ENCODE results near the gene HESX1. TPM values are rescaled to one million over a fixed set of nuclear protein-coding genes. Genes with fewer than 3 reads are reported as not detected.

HESX1 gene
- total RNA-seq, 4 donors from 2014 or later, result not detected

DNA sequence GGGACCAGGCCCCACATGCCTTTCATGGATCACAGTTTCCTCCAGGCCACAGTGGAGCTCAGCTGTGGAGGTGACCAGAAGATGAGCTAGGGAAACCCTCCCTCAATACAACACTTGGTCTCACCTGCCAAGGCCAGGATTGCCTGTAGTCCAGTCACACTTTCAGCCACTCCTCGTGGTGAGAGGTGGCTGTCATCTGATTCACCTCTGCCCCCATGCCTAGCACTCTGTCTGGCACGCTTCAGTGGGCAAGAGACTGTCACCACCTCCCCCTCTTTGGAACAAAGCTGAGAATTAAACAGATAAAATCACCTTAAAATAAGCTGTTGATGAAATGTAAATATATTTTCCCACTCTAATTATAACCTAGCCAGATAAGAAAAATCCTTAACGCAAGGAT, 30.7 kb downstream of the HESX1 start:
- Histone ChIP-seq H3K9me3 (no peaks in the 10 kb centered on the region), H3K4me3 (no peak overlapping the region), H3K36me3 (no peaks in the 10 kb centered on the region), H3K27me3 (no peaks in the 10 kb centered on the region), H3K4me1 (no peaks in the 10 kb centered on the region), H3K27ac (no peak overlapping the region)
- no peak for DNase-seq
- intact Hi-C loops (cut with DNase I; ENCODE audit: low total_unique reads), result loop anchor here (10.0 kb wide), 2 partner anchors 56 to 64 kb away; partner anchors contain the start of gene APPL1
- TF ChIP-seq, protein P1, sequence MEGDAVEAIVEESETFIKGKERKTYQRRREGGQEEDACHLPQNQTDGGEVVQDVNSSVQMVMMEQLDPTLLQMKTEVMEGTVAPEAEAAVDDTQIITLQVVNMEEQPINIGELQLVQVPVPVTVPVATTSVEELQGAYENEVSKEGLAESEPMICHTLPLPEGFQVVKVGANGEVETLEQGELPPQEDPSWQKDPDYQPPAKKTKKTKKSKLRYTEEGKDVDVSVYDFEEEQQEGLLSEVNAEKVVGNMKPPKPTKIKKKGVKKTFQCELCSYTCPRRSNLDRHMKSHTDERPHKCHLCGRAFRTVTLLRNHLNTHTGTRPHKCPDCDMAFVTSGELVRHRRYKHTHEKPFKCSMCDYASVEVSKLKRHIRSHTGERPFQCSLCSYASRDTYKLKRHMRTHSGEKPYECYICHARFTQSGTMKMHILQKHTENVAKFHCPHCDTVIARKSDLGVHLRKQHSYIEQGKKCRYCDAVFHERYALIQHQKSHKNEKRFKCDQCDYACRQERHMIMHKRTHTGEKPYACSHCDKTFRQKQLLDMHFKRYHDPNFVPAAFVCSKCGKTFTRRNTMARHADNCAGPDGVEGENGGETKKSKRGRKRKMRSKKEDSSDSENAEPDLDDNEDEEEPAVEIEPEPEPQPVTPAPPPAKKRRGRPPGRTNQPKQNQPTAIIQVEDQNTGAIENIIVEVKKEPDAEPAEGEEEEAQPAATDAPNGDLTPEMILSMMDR (IDR thresholded peaks at IDR 0.05), result no peak
- no peak for TF ChIP-seq POLR2A (IDR thresholded peaks at IDR 0.05)

DNA sequence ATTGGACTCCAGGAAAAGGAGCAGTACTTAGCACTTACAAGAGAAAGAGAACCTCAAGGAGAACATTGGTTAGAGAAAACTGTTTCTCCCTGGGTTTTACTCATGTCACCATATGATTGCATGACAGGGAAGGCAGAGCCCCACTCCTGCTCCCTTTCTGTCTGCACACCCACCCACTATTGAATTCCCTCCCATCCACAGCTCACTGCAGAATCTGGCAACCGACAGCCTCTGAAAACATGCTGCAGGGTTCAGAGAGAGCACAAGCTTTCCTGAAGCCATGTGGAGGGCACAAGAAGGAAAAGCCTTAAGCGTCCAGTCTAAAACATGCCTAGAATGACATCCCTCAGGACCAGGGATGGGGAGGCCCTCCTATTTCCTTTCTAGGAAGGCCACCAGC, 31.6 kb downstream of the HESX1 start:
- DNase-seq, result no peak
- Histone ChIP-seq H3K4me1 (peaks cover 0 to 1% of the 10 kb centered on the region in 2 donors), H3K27me3 (no peaks in the 10 kb centered on the region), H3K9me3 (no peaks in the 10 kb centered on the region), H3K4me3 (no peak overlapping the region), H3K36me3 (no peaks in the 10 kb centered on the region), H3K27ac (no peak overlapping the region)
- intact Hi-C loops (cut with DNase I; ENCODE audit: low total_unique reads), result loop anchor here (10.0 kb wide), 2 partner anchors 57 to 63 kb away; partner anchors contain the start of gene APPL1
- TF ChIP-seq, protein P1 (IDR thresholded peaks at IDR 0.05), result no peak
- TF ChIP-seq POLR2A (IDR thresholded peaks at IDR 0.05), result no peak

DNA sequence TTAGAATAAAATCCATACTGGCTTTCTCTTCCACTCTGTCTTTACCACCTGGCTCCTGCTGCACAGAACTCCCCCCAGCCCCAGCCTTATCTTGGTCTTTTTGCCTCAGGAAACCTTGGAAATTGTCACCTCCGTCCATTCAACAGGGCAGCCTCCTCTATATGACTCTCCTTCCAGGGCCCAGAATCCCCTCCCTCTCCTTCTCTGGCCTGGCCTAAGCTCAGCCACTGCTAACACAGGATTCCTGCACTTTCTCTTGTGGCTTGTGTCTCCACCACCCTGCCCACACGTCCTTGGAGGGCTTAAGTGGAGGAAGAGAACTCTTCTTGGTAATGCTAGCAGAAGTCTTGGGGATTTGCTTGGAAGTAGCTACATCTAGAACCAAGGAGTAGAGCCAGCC, 33.1 kb downstream of the HESX1 start:
- H3K27ac ChIP-seq, result no peak overlapping the region
- no peaks in the 10 kb centered on the region for H3K27me3 ChIP-seq
- no peak for DNase-seq
- no peaks in the 10 kb centered on the region for H3K9me3 ChIP-seq
- no peak overlapping the region for H3K4me3 ChIP-seq
- H3K36me3 ChIP-seq, result no peaks in the 10 kb centered on the region
- TF ChIP-seq POLR2A (IDR thresholded peaks at IDR 0.05), result no peak
- TF ChIP-seq, protein P1 (IDR thresholded peaks at IDR 0.05), result no peak
- peaks cover 5 to 8% of the 10 kb centered on the region in 2 donors for H3K4me1 ChIP-seq
- intact Hi-C loops (cut with DNase I; ENCODE audit: low total_unique reads), result loop anchor here (10.0 kb wide), 2 partner anchors 58 to 62 kb away; partner anchors contain the start of gene APPL1

DNA sequence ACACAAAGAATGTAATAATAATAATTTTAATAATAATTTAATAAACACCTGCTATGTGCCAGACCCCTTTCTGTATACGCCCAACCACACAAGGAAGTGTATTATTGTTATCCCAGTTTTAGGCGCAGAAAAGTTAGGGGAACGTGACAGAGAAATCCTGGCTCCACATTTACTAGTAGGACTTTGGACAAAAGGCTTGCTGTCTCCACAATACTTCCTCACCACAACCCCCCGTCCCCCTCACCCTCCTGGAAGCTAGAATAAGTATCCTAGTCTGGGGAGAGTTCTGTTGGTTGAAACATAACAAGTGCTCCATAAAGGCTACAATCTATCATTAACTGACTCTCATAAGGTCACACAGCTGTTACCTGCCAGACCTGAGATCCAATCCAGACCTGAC, 34.1 kb downstream of the HESX1 start:
- intact Hi-C loops (cut with DNase I; ENCODE audit: low total_unique reads), result loop anchor here (10.0 kb wide), 2 partner anchors 59 to 61 kb away; partner anchors contain the start of gene APPL1
- no peaks in the 10 kb centered on the region for H3K9me3 ChIP-seq
- peaks cover 11% of the 10 kb centered on the region in 2 donors for H3K4me1 ChIP-seq
- no peak for DNase-seq
- TF ChIP-seq, protein P1 (IDR thresholded peaks at IDR 0.05), result no peak
- TF ChIP-seq POLR2A (IDR thresholded peaks at IDR 0.05), result no peak
- H3K27ac ChIP-seq, result peak overlapping the region in 1 of 2 donors; percentile 28
- no peaks in the 10 kb centered on the region for H3K27me3 ChIP-seq
- H3K4me3 ChIP-seq, result no peak overlapping the region
- H3K36me3 ChIP-seq, result no peaks in the 10 kb centered on the region

DNA sequence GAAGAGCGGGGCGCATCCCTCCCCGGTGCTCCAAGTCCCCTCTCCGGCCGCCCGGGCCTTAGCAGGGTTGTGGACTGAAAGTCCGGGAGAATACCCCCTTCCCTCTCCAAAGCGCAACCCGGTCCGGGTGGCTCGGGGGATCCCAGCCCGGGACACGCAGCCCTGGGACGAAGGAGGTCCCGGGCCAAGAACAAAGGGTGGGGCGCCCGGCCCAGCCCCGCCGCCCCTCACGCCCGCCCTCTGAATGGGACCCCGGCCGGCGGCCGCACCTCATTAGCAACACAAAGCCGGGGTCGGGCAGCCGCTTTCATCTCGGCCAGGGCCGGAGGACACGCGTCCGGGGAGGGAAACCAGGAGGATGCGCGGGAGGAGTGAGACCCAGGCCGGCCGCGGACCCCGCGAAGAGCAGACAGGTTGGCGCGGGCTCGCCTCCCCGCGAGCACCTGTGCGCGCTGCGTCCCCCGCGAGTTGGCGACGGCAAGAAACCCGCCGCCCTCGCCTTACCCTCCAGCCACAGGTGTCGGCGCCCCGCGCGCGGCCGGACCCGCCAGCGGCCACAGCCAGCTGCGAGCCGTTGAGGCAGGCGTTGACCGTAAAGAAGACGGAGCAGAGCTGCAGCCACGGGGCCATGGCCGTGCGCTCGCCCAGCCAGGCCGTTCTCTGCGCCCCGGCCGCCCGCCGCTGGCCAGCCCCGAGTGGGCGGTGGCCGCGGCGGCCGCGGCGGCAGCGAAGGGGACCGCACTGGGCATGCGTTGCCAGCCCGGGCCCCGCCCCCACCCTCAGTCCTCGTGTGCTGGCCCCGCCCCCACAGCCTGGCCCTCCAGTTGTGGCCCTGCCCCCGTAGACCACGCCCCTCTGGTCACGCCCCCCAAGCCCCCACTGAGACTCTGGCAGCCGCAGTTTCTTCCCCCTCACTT, 34.9 kb downstream of the HESX1 start, which contains the start of gene IL17RD:
IL17RD (minus strand) TSS at position 697 of the 917 bp plus-strand sequence; CDS start at position 630, 67 bp downstream.
- H3K4me1 ChIP-seq, result peaks cover 14 to 19% of the 10 kb centered on the region in 2 donors
- peak within 1 kb of the TSS; percentile 74 to 94 for H3K4me3 ChIP-seq
- no peaks in the 10 kb centered on the region for H3K27me3 ChIP-seq
- DNase-seq, result peak; percentile 85 to 88
- TF ChIP-seq POLR2A (IDR thresholded peaks at IDR 0.05), result peak; percentile 64 to 88
- TF ChIP-seq, protein P1 (IDR thresholded peaks at IDR 0.05), result peak in 2 of 4 experiments; percentile 18 to 38
- peak within 1 kb of the TSS; percentile 86 to 87 for H3K27ac ChIP-seq
- intact Hi-C loops (cut with DNase I; ENCODE audit: low total_unique reads), result loop anchor here (10.0 kb wide), 2 partner anchors 60 kb away; partner anchors contain the start of gene APPL1
- no peaks in the 10 kb centered on the region for H3K9me3 ChIP-seq
- no peaks in the 10 kb centered on the region for H3K36me3 ChIP-seq

All from uterus (tissue), 4 donors.